Measurements from ENCODE around the gene ZDHHC1.
"Not testable (repeated sequence)": the region's sequence is repeated elsewhere in the genome, so short reads cannot be mapped to it uniquely, and the experiment has no call there.

The ZDHHC1 gene

GRCh38 chr16:67430504-67430976, 14.3 kb upstream of the ZDHHC1 start:
- peak; percentile 18 for DNase-seq

GRCh38 chr16:67429799-67430503, 13.7 kb upstream of the ZDHHC1 start:
- no peak for DNase-seq

DNA sequence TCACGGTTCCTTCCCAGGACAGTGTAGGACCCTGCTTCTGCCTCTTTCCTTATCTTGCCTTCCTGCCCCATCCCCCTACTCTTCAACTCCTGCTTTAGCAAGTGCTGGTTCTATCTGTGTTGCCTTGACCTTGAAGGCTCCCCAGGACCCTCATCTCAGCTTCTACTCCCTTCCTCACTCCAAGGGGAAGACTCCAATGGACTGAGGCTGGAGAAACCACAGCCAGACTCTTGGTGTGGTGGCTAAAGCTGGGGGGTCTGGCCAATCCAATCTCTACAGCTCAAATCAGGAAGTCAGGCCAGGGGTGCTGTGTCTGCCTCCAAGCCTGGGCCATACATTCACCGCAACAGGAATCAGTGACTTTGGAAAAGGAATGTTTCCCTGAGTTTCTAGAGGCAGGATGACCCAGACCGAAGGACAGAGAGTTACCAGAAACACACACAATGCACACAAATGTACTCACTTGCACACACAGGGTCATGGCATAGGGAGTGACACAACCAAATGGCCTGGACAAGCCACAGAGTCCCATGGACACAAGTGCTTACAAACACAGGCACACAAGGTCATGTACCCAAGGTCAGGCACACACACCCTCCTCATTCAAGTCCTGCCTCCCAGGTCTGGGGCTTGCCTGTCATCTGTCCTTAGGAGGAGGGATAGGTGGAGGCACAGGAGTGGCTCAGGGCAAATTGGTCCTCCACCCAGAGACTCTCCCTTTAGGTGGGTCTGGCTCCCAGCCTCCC, 12.9 kb upstream of the ZDHHC1 start:
- no peak for DNase-seq

- DNase-seq: peak; percentile 57
Observed at GRCh38 chr16:67428146-67428731, 12.0 kb upstream of the ZDHHC1 start.

DNA sequence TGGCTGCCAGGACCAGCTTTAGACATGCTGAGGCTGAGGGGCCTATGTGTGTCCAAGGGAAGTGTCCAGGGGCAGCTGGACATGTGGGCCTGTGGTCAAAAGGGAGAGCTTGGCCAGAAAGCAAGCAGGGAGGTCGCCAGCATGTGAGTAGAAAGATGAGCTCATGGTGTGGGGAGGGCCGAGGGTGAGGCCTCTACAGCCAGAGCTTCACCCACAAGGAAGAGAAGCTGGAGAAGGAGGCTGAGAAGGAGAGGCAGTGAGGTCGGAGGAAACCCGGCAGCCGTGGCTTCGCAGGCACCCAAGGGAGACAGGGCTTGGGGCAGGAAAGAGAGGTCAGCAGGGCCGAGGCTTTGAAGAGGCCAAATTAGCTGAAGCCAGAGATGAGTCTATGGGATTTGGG, 10.7 kb upstream of the ZDHHC1 start:
- no peak for DNase-seq

- no peak for DNase-seq
Observed at GRCh38 chr16:67426022-67426421, 9.7 kb upstream of the ZDHHC1 start.

GRCh38 chr16:67425580-67425979, 9.3 kb upstream of the ZDHHC1 start:
- no peak for DNase-seq

DNA sequence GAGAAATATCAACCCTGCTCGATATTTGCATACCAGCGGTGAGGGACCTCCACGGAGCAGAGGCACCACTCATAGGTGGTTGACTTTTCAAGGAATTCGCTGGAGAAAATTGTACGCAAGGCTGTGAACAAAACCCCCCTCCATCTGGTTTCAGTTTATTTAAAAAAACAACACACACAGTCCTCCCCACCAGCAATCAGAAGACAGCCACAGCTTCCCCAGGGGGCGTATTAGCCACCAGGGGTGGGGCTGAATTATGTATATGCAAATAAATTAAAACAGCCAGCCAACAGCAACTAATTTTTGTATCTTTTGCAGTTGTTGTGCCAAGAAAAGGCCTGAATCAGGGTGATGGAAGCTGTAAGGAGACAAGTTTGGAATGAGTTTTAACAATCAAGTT, 8.8 kb upstream of the ZDHHC1 start:
- DNase-seq: no peak

- DNase-seq: no peak
Observed at GRCh38 chr16:67424261-67424615, 8.0 kb upstream of the ZDHHC1 start.

GRCh38 chr16:67423611-67424260, 7.5 kb upstream of the ZDHHC1 start:
- peak; percentile 8 for DNase-seq

- no peak for DNase-seq
Observed at GRCh38 chr16:67423015-67423414, 6.7 kb upstream of the ZDHHC1 start.

- DNase-seq: no peak
Observed at GRCh38 chr16:67421030-67421429, 4.8 kb upstream of the ZDHHC1 start.

- no peak for DNase-seq
Observed at GRCh38 chr16:67419931-67420330, 3.7 kb upstream of the ZDHHC1 start.

- no peak for DNase-seq
Observed at GRCh38 chr16:67419502-67419901, 3.2 kb upstream of the ZDHHC1 start.

DNA sequence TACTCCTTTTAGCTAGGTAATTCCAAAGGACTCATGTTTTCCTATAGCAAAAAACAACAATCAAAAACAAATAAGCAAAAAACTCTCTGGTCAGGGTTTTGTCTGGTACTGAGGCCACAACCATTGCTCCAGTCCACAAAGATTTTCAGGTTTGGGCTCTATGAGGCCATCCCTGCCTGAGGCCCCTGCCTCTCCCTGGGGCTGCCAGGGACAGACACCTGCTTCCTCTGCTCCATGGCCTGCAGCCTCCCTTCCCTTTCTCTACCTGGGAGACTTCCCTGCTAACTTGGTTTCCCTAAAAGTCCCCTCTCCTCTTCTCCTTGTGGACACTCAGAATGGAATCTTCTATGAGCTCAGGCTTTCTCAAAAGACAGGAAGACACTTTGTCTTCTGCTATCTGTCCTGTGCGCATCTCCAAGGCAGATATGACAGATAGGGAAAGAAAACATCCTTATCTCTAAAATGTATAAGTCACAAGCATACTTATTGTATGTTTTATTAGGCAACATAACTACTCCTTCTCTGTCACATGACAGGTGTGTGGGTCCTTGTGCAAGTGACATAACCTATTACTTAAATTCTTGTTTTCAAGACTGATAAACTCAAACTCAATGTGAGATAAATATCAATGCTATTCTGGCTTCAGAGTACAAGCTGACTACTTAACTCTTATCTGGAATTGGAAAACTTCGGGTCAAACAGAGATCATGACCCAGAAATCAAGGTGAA, 1.2 kb upstream of the ZDHHC1 start:
- no peak for DNase-seq

DNA sequence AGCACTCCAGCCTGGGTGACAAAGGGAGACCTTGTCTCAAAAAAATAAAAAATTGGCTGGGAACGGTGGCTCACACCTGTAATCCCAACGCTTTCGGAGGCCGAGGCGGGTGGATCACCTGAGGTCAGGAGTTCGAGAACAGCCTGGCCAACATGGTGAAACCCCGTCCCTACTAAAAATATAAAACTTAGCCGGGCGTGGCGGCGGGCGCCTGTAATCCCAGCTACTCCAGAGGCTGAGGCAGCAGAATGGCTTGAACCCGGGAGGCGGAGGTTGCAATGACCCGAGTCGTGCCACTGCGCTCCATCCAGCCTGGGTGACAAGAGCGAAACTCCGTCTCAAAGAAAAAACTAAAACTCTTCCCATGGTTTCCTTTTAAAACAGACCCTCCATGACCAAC, 856 bp downstream of the ZDHHC1 start:
- not testable (repeated sequence) for DNase-seq

- no peak for DNase-seq
Observed at GRCh38 chr16:67413978-67414911, 2.0 kb downstream of the ZDHHC1 start.

GRCh38 chr16:67412294-67412693, 4.0 kb downstream of the ZDHHC1 start:
- peak; percentile 12 for DNase-seq

DNA sequence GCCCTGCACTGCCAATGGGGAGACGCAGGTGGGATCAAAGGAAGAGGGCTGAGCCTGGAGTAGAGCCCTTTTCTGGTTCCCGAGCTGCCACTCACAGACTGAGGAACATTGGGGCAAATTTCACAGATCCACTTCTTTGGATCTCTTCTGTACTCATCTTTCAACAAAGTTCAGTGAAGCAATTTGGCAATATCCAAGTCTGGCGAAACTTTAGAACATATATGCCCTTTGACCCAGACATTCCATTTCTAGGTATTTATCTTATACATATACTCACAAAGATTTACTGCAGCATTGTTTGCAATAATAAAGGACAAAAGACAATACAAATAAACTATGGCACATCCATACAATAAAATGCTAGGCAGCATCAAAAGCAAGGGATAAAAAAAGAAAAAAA, 4.9 kb downstream of the ZDHHC1 start:
- DNase-seq: no peak

DNA sequence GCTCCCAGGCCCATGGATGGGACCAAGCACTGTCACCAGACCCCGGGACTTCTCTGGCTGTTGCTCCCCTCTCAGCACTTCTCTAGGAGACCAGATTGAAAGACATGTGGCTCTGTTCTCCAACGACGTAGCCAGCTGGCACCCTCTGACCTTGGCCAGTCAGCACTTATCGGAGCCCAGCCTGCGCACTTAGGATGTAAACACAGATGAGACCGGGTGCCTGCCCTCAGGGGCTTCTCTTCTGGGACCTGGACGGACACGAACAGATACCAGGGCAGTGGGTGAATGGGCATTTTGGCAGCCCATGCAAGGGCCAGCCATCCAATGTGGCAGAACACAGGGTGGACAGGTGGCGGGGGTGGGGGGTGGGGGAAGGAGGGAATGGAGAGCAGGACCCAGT, 6.6 kb downstream of the ZDHHC1 start:
- DNase-seq: no peak

DNA sequence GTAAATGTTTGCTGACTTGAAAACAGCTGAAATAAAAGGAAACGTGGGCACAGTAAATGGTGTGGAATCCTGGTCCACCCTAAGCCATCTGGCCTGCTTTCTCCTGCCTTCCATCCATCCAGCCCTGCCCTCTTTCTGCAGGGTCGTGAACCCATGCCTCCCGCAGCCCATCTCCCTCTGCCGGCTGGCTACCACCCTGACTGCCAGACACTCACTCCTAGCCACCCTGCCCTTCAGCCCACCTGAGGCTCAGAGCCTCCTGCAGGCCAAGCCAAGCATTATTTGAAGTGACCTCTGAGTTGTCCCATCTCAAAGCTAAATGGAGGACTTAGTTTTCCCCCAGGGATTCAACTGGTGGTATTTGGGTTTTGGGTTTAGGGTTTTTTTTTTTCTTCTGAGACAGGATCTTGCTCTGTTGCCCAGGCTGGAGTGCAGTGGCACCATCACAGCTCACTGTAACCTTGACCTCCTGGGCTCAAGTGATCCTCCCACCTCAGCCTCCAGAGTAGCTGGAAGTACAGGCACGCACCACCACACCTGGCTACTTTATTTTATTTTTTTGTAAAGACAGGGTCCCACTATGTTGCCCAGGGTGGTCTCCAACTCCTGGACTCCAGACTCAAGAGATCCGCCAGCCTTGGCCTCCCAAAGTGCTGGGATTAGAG, 8.4 kb downstream of the ZDHHC1 start:
- DNase-seq: no peak

Measured in DMS79 treated with DMSO at 0.1 percent for 48 hours (cell line).